T-cell (primary cell): ENCODE measurements around the gene NEK8. TPM values are rescaled to one million over a fixed set of nuclear protein-coding genes. Genes with fewer than 3 reads are reported as not detected.

ENCODE experiments used
- ATAC-seq, 4 experiments: fragments of 200-7000 bp in 3 of 4; fragments of 150-1000 bp in 1 of 4; cut with Tn5 transposase; replicated peaks in 1 of 4; 1 replicate in 3 of 4; 2 replicates in 1 of 4; pipeline ENCODE4 v1.10.0; 2021; ENCODE audit warnings: moderate library complexity in 3 of 4, mild to moderate bottlenecking in 2 of 4, moderate number of reproducible peaks in 1 of 4
- CTCF ChIA-PET, 2 donors: fragments of 300-600 bp; sonication (Branson Sonifier 250); formaldehyde crosslinking; loops; one replicate each; lab custom pipeline; 2022; ENCODE audit warnings: antibody characterized with exemption in 2 of 2; lab: Charles Lee
- POLR2A ChIA-PET, 2 donors: fragments of 300-600 bp; sonication (Branson Sonifier 250); formaldehyde crosslinking; loops; one replicate each; lab custom pipeline; 2022; ENCODE audit warnings: antibody characterized with exemption in 2 of 2; lab: Charles Lee
- DNase-seq, 35 experiments: peaks; one replicate each; pipeline versions ENCODE4 v3.0.0 to v3.0.0-alpha.2; 2013 to 2023
- H3K27ac ChIP-seq: one replicate; pipeline ENCODE4 v1.5.1; 2013; ENCODE audit warnings: low read length
- H3K27me3 ChIP-seq, 2 experiments: replicated peaks in 1 of 2; 1 replicate in 1 of 2; 2 replicates in 1 of 2; pipeline versions ENCODE4 v1.6.1 to v1.7.0; 2013; ENCODE audit warnings: low read length in 1 of 2, mixed read lengths in 1 of 2; ENCODE audit not compliant: control insufficient read depth in 2 of 2, insufficient read depth in 2 of 2; ENCODE audit errors: extremely low read depth in 1 of 2
- H3K36me3 ChIP-seq, 2 donors: 1 replicate in 1 of 2; 2 replicates in 1 of 2; pipeline versions ENCODE4 v1.6.1 to v1.7.0; 2013; ENCODE audit warnings: low read length in 1 of 2; ENCODE audit not compliant: control insufficient read depth in 2 of 2, insufficient read depth in 1 of 2; ENCODE audit errors: extremely low read depth in 1 of 2
- H3K4me1 ChIP-seq, 2 experiments: 1 replicate in 1 of 2; 2 replicates in 1 of 2; pipeline versions ENCODE4 v1.6.1 to v1.7.0; 2013; ENCODE audit warnings: low read length in 2 of 2, mixed read lengths in 1 of 2; ENCODE audit not compliant: insufficient read depth in 2 of 2, control insufficient read depth in 1 of 2; ENCODE audit errors: extremely low read depth in 1 of 2
- H3K4me3 ChIP-seq, 2 donors: 1 replicate in 1 of 2; 2 replicates in 1 of 2; pipeline versions ENCODE4 v1.5.1 to v1.7.0; 2013; ENCODE audit warnings: mild to moderate bottlenecking in 2 of 2, low read length in 1 of 2, moderate library complexity in 1 of 2; ENCODE audit not compliant: control insufficient read depth in 1 of 2; ENCODE audit errors: extremely low read depth in 1 of 2
- H3K9me3 ChIP-seq: 2 replicates; pipeline ENCODE4 v1.7.0; 2013
- H3K27ac Mint-ChIP-seq, 2 donors: one replicate each; pipeline ENCODE4 v1.8.0; 2020 to 2021; ENCODE audit warnings: mild to moderate bottlenecking in 2 of 2, mixed read lengths in 2 of 2
- H3K27me3 Mint-ChIP-seq, 2 donors: one replicate each; pipeline ENCODE4 v1.8.0; 2021 to 2022; ENCODE audit warnings: mixed read lengths in 2 of 2
- H3K36me3 Mint-ChIP-seq: one replicate; pipeline ENCODE4 v1.8.0; 2021; ENCODE audit warnings: mixed read lengths
- H3K4me1 Mint-ChIP-seq, 3 donors: one replicate each; pipeline ENCODE4 v1.8.0; 2020 to 2022; ENCODE audit warnings: mixed read lengths in 3 of 3, mild to moderate bottlenecking in 1 of 3
- H3K4me3 Mint-ChIP-seq, 3 donors: one replicate each; pipeline ENCODE4 v1.8.0; 2020 to 2022; ENCODE audit warnings: mild to moderate bottlenecking in 3 of 3, mixed read lengths in 3 of 3, moderate library complexity in 3 of 3
- H3K9me3 Mint-ChIP-seq, 3 donors: one replicate each; pipeline ENCODE4 v1.8.0; 2020 to 2022; ENCODE audit warnings: mixed read lengths in 3 of 3
- WGBS: methylation state at CpG from one replicate; pipeline ENCODE4 v1.1.5; 2013; ENCODE audit warnings: missing lambda C conversion rate; ENCODE audit not compliant: insufficient coverage; 5-methylcytosine and 5-hydroxymethylcytosine counted together
- total RNA-seq, 35 experiments: library from RNA in 6 of 35; stranded (reverse) in 6 of 35; fragments of 120-200 nt in 1 of 35; gene quantifications; one replicate each; pipeline versions ENCODE4 v1.2.1 to v1.2.4 and lab custom pipeline; 2013 to 2026

NEK8 gene
- total RNA-seq, 5 donors from 2014 or later (not counting 1 experiment from before 2014, with no cell fraction given) = 7.7 to 13.6 (median 12.7) TPM

DNA sequence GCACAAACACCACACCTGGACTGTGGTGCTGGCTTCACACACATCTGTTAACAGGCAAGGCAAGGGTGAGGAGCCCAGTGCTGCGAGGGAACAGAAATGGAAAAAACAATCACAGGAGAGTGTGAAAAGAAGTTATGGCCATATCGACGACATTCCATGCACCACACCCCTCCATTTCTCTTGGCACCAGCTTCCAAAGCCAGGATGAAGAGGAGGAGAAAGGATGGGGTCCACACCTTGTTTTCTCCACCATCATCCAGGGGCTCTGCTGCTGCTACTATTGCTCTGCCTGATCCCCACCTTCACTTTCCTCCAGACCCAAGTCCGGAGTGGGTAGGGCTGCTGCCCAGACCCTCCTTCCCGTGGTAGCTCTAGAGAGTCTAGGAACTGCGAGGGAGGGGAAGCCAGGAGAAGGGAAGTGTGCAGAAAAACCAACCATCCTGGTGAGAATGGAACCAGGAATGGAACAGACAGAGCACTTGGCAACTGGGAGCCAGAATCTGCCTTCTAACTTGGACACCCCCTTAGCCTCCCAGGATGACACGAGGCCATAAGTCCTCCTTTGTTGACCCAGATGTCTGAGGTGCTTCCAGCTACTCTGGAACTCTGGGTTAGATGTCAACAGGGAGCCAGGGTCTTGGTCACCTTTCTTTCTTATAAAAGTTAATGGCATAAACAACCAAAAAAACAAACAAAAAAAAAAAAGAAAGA, 15.7 kb upstream of the NEK8 start:
- Mint-ChIP-seq H3K4me3 (peak overlapping the region; percentile 82 to 92 (median 84)), H3K36me3 (no peaks in the 10 kb centered on the region), H3K4me1 (peaks cover 10 to 20% (median 15%) of the 10 kb centered on the region in 3 donors), H3K27ac (peak overlapping the region; percentile 70 to 90), H3K27me3 (peaks cover 6 to 18% of the 10 kb centered on the region in 2 donors), H3K9me3 (no peaks in the 10 kb centered on the region)
- H3K36me3 ChIP-seq = no peaks in the 10 kb centered on the region
- H3K4me1 ChIP-seq = peaks cover 0 to 36% of the 10 kb centered on the region in 2 experiments
- no peak for ATAC-seq
- no peak overlapping the region for H3K27ac ChIP-seq
- 94% methylated on average over 3 of the region's 7 CpGs for WGBS
- no peak for DNase-seq
- ChIA-PET POLR2A (interaction anchor here in 1 of 2 donors (0.6 kb wide), 1 partner anchor 304 kb away, joined by 4 read pairs; no protein-coding TSS in a partner anchor), CTCF (interaction anchor here in 1 of 2 donors (0.6 kb wide), 1 partner anchor 56 kb away, joined by 5 read pairs; no protein-coding TSS in a partner anchor)
- H3K9me3 ChIP-seq = no peaks in the 10 kb centered on the region
- H3K4me3 ChIP-seq = no peak overlapping the region
- H3K27me3 ChIP-seq = peaks cover 0 to 36% of the 10 kb centered on the region in 2 experiments

DNA sequence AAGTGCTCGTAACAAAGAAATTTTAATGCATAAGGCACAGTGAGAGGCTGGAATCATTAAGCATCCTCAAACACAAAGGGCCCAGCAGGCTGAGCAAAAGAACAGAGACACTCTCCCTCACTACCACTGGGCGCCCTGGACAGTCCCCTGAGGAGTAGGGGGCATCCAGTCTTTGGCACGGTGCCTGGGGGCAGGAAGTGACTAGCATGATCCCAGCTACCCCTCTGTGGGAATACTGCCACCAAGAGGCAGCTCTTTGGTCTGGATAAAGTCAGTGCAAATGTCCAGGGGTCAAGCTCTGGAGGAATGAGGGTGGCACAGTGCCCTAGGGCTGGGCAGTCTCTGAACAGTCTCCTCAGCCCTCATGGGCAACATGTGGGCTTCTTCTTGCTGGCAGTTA, 14.3 kb upstream of the NEK8 start:
- Mint-ChIP-seq H3K36me3 (no peaks in the 10 kb centered on the region), H3K27ac (no peak overlapping the region), H3K9me3 (no peaks in the 10 kb centered on the region), H3K4me1 (peaks cover 22 to 31% (median 25%) of the 10 kb centered on the region in 3 donors), H3K4me3 (no peak overlapping the region), H3K27me3 (peaks cover 6 to 27% of the 10 kb centered on the region in 2 donors)
- DNase-seq (no peak), ATAC-seq (no peak)
- CTCF ChIA-PET = no interaction called here
- POLR2A ChIA-PET = no interaction called here
- Histone ChIP-seq H3K4me1 (peaks cover 2 to 49% of the 10 kb centered on the region in 2 experiments), H3K4me3 (no peak overlapping the region), H3K27me3 (peaks cover 0 to 42% of the 10 kb centered on the region in 2 experiments), H3K9me3 (no peaks in the 10 kb centered on the region), H3K27ac (no peak overlapping the region), H3K36me3 (no peaks in the 10 kb centered on the region)
- 75% methylated on average over 2 of the region's 3 CpGs for WGBS

DNA sequence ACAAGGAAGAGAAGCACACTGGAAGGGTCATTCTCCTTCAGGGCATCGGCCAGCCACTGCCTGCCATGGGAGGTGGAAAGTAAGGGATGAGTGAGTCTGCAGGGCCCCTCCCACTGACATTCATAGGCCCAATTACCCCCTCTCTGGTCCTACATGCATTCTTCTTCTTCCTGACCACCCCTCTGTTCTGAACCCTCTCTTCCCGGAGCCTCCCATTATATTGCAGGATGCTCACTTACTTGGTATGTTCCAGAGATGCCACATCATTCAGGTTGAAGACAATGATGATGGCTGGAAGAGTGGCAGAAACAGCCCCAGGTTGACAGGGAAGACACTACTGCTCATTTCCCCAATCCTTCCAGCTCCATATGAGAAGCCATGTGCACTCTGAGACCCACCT, 13.4 kb upstream of the NEK8 start:
- Histone ChIP-seq H3K36me3 (no peaks in the 10 kb centered on the region), H3K4me1 (peaks cover 3 to 52% of the 10 kb centered on the region in 2 experiments)
- POLR2A ChIA-PET = no interaction called here

DNA sequence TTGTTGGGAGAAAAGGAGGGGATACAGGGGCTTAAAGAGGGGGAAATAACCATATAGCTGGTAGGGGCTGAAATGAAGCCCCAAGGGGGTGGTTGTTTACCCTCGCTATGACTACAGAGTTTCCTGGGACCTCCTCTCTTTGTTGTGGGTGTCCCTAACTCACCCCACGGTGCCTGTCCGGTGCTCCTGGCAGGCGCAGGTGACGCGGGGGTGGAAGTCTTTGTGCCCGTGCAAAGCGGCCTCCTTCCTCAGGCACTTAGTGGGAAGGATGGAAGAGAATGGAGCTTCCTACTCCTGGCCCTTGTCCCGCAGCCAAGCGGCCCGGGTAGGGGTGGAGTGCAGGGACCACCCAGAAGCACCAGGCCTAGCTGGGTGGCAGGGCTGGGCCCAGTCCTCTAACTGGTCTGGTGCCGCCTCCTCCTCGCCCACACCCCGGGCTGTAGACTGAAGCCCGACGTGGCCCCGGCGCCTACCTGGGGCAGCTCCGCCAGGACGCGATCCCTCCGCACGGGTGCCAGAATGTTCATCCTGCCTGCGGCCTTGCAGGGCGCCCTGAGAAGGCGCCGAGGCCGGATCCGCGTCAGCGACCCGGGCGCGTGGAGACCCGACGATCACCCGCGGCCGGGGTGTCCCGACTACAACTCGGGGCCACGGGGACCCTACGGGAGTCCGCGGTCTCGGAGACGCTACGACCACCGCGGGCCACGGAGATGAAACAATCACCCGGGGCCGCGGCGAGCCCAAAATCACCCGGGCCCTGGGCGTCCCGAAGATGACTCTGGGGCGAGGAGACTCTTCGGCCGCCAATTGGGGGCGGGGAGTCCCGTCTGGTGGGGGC, 11.6 kb upstream of the NEK8 start:
- H3K27ac ChIP-seq = no peak overlapping the region
- CTCF ChIA-PET = no interaction called here
- no peaks in the 10 kb centered on the region for H3K9me3 ChIP-seq
- peaks cover 17% of the 10 kb centered on the region for H3K36me3 Mint-ChIP-seq
- no peak for ATAC-seq
- H3K4me1 Mint-ChIP-seq = peaks cover 41 to 45% (median 43%) of the 10 kb centered on the region in 3 donors
- 39% methylated on average over 53 of the region's 63 CpGs for WGBS
- POLR2A ChIA-PET = interaction anchor here in 1 of 2 donors (1.0 kb wide), 1 partner anchor 55 kb away, joined by 4 read pairs; the partner anchor contains the start of genes SDF2 and SUPT6H
- peaks cover 0 to 42% of the 10 kb centered on the region in 2 experiments for H3K27me3 ChIP-seq
- peak overlapping the region; percentile 45 to 98 (median 59) for H3K4me3 Mint-ChIP-seq
- peaks cover 6 to 29% of the 10 kb centered on the region in 2 donors for H3K27me3 Mint-ChIP-seq
- H3K4me3 ChIP-seq = no peak overlapping the region
- H3K36me3 ChIP-seq = peaks cover 0 to 12% of the 10 kb centered on the region in 2 donors
- H3K9me3 Mint-ChIP-seq = no peaks in the 10 kb centered on the region
- DNase-seq = peak in 1 of 35 experiments; percentile 15
- no peak overlapping the region for H3K27ac Mint-ChIP-seq
- H3K4me1 ChIP-seq = peaks cover 17 to 57% of the 10 kb centered on the region in 2 experiments

More for the DNA sequence above, 13.4 kb upstream of the NEK8 start:
- no peak for ATAC-seq
- H3K9me3 Mint-ChIP-seq = no peaks in the 10 kb centered on the region
- Histone ChIP-seq H3K27ac (no peak overlapping the region), H3K4me3 (no peak overlapping the region), H3K9me3 (no peaks in the 10 kb centered on the region), H3K27me3 (peaks cover 0 to 42% of the 10 kb centered on the region in 2 experiments)
- peaks cover 6% of the 10 kb centered on the region for H3K36me3 Mint-ChIP-seq
- peaks cover 29 to 40% (median 33%) of the 10 kb centered on the region in 3 donors for H3K4me1 Mint-ChIP-seq
- H3K4me3 Mint-ChIP-seq = no peak overlapping the region
- CTCF ChIA-PET = no interaction called here
- no peak overlapping the region for H3K27ac Mint-ChIP-seq
- no CpG with 5 or more reads among the region's 2 CpGs for WGBS
- no peak for DNase-seq
- peaks cover 6 to 29% of the 10 kb centered on the region in 2 donors for H3K27me3 Mint-ChIP-seq

DNA sequence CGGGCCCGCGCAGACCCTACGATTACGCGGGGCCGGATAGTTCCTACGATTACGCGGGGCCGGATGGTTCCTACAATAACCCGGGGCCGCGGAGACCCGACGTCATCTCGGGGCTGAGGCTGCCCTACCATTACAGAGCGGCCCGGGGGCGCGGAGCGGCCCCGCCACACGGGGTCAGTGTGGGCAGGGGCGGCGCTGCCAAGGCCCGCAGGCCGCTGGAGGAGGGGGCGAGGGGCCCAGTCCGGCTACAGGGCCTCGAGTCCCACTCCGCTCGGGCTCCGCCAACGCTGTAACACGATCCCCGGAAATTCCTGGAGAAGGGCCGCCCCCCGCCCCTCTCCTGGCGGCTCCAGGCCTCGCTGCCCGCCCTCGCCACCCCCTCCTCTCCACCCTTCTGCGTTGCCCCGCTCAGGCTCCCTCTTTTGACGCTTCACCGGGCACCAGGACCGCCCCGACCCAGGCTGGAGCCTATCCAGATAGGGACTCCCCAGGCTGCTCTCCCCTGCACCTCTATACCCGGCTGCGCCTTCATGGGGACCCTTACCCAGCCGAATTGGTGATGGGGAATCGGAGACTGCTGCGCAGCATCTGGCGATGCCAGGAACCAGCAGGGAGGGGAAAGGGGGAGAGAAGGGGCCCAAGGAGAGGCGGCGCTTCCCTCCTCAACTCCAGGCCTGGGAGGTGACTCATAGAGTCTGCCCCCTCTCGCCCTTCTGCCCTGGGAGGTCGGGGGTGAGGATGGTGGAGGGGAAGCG, 10.8 kb upstream of the NEK8 start, which contains the start of gene RAB34:
RAB34 (minus strand) TSS at position 291 of the 755 bp plus-strand sequence. CDS start 602 bp downstream, outside the sequence.
- Mint-ChIP-seq H3K27me3 (peaks cover 6 to 29% of the 10 kb centered on the region in 2 donors), H3K36me3 (peaks cover 21% of the 10 kb centered on the region), H3K4me3 (peak within 1 kb of the TSS; percentile 56 to 98 (median 59)), H3K9me3 (no peaks in the 10 kb centered on the region), H3K4me1 (peaks cover 41 to 47% (median 44%) of the 10 kb centered on the region in 3 donors), H3K27ac (peak within 1 kb of the TSS; percentile 13 to 77)
- H3K27me3 ChIP-seq = peaks cover 0 to 42% of the 10 kb centered on the region in 2 experiments
- 29% methylated on average over 39 of the region's 60 CpGs for WGBS
- H3K9me3 ChIP-seq = no peaks in the 10 kb centered on the region
- no peak within 1 kb of the TSS for H3K4me3 ChIP-seq
- ChIA-PET CTCF (no interaction called here), POLR2A (no interaction called here)
- ATAC-seq (peak in 2 of 4 experiments; percentile 28 to 37), DNase-seq (peak in 1 of 35 experiments; percentile 32)
- no peak within 1 kb of the TSS for H3K27ac ChIP-seq
- peaks cover 17 to 57% of the 10 kb centered on the region in 2 experiments for H3K4me1 ChIP-seq
- H3K36me3 ChIP-seq = peaks cover 0 to 19% of the 10 kb centered on the region in 2 donors
